OCI-LY7 (cell line): ENCODE data around the gene NUP43.

Experiments
- CTCF ChIP-seq: fragments of 200-600 bp; sonication (generic); conservative IDR thresholded peaks from 2 replicates; pipeline ENCODE4 v1.5.1; 2014; ENCODE audit warnings: mild to moderate bottlenecking, antibody characterized with exemption, low read length, moderate library complexity, mixed read lengths
- EZH2phosphoT487 ChIP-seq: fragments of 200-600 bp; sonication (generic); IDR thresholded peaks from 2 replicates; pipeline ENCODE4 v1.6.1; 2018; ENCODE audit warnings: low read depth, borderline replicate concordance, mild to moderate bottlenecking, mixed run types, antibody characterized with exemption, low read length, moderate library complexity, mixed read lengths

GRCh38 chr6:149771925-149772324, 25.6 kb upstream of the NUP43 start:
- TF ChIP-seq CTCF (no peak), EZH2phosphoT487 (no peak)
